BLaER1 treated with 17β-estradiol and CSF1 and Interleukin-3, amounts not matched to agents 10 nM and 100 nM (cell line): Measurements from ENCODE around the gene NUF2.

Source experiments
- H3K27ac ChIP-seq, 11 experiments: shearing (Covaris generic); formaldehyde crosslinking; 2 replicates each; pipeline ENCODE4 v1.8.1; 2022
- H3K27me3 ChIP-seq, 11 experiments: shearing (Covaris generic); formaldehyde crosslinking; 2 replicates each; pipeline ENCODE4 v1.8.1; 2022
- H3K36me3 ChIP-seq, 11 experiments: shearing (Covaris generic); formaldehyde crosslinking; 2 replicates each; pipeline ENCODE4 v1.8.1; 2022
- H3K4me1 ChIP-seq, 10 experiments: shearing (Covaris generic); formaldehyde crosslinking; 2 replicates each; pipeline ENCODE4 v1.8.1; 2022
- H3K4me2 ChIP-seq, 11 experiments: shearing (Covaris generic); formaldehyde crosslinking; 2 replicates each; pipeline ENCODE4 v1.8.1; 2022
- H3K4me3 ChIP-seq, 10 experiments: shearing (Covaris generic); formaldehyde crosslinking; 2 replicates each; pipeline ENCODE4 v1.8.1; 2022
- H3K9ac ChIP-seq, 11 experiments: shearing (Covaris generic); formaldehyde crosslinking; 2 replicates each; pipeline ENCODE4 v1.8.1; 2022
- H3K9me3 ChIP-seq, 11 experiments: shearing (Covaris generic); formaldehyde crosslinking; replicated peaks in 1 of 11; 2 replicates each; pipeline ENCODE4 v1.8.1; 2022
- H4K20me1 ChIP-seq, 11 experiments: shearing (Covaris generic); formaldehyde crosslinking; 2 replicates each; pipeline ENCODE4 v1.8.1; 2022
- Cebpa-rat ChIP-seq, 11 experiments: shearing (Covaris generic); IDR thresholded peaks; 2 replicates each; pipeline ENCODE4 v1.8.1; 2022

The NUF2 gene

DNA sequence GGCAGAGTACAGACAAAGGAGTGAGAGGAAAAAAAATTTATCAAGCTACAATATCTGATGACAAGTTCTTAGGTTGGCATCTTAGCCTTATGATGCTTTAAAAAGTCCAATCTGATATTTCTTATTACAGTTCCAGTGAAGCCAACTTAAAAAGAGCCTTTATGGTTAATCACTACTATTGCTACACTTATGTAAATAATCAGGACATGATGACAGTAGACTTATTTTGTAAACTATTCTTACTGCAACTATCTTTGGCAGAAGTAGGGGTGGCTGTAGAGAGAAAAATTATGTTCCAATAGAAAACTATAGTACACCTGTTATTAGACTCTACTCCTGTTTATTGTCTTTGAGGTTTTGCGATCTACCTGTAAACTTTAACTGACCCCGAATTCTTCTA, 25.8 kb upstream of the NUF2 start:
- H3K27me3 ChIP-seq, result no peaks in the 10 kb centered on the region
- no peak overlapping the region for H3K27ac ChIP-seq
- H3K9me3 ChIP-seq, result peaks cover 0 to 9% (median 0%) of the 10 kb centered on the region in 11 experiments; a peak in 3 of 22 replicates
- no peak overlapping the region for H3K4me2 ChIP-seq
- no peaks in the 10 kb centered on the region for H4K20me1 ChIP-seq
- no peak overlapping the region for H3K9ac ChIP-seq
- H3K4me3 ChIP-seq, result no peak overlapping the region
- H3K36me3 ChIP-seq, result peaks cover 0 to 40% (median 13%) of the 10 kb centered on the region in 11 experiments; a peak in 14 of 22 replicates
- no peaks in the 10 kb centered on the region for H3K4me1 ChIP-seq
- no peak for TF ChIP-seq Cebpa-rat (IDR thresholded peaks at IDR 0.05)

DNA sequence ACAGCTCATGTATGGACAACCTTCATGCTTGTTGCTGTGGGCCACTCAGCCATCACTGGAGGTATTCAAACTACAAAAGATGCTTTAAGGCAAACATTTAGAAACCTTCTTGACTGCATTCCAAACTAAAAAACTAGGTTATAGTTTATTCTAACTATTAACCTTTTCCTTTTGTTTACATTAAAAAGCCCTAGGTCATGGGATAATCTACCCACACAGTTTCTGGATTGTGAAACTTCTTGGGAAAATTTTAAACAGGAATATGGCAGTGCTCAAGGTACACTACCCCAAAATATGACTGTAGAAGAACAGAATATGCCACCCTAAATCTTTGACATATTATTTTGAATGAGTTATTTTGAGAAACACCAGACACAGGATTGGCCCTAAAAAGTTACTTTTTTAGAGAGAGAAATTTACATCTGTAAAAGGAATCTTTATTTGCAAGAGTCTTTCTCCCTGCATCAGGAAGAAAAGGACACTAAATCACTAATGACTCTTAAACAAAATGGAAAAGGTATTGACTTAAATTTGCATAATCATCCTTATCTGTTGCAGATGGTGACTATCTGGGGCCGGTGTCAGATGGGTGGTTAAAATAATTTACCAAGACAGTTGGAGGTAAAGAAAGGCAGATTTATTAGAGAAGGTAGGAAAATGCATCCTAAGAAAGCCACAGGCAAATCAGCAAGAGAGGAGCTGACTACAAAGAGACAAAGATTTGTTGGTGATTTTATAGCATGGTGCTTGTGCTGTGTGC, 25.1 kb upstream of the NUF2 start:
- no peak for TF ChIP-seq Cebpa-rat (IDR thresholded peaks at IDR 0.05)
- Histone ChIP-seq H3K4me2 (no peak overlapping the region), H3K9me3 (peaks cover 0 to 9% (median 0%) of the 10 kb centered on the region in 11 experiments; a peak in 3 of 22 replicates), H3K27ac (no peak overlapping the region), H4K20me1 (no peaks in the 10 kb centered on the region), H3K4me1 (no peaks in the 10 kb centered on the region), H3K36me3 (peaks cover 0 to 47% (median 13%) of the 10 kb centered on the region in 11 experiments; a peak in 15 of 22 replicates), H3K27me3 (no peaks in the 10 kb centered on the region), H3K9ac (no peak overlapping the region), H3K4me3 (no peak overlapping the region)

DNA sequence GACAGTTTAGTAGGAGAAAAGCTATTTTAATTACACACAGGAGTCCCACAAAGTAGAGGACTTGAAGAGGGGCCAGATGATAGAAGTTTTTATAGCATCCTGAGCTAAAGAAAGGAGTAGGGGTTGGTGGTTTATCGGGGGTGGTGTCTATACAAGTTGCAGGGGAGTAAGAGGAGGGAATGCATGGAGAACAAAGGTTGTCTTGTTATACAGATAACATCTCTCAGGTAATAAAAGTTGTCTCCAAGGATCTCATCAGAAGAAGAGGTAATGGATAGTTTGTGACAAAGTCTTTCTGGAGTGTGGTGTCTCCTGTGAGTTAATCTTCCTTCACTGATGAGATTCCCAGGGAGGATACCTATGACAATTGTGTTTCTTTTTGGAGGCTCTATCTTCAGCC, 23.4 kb upstream of the NUF2 start:
- Histone ChIP-seq H3K27ac (no peak overlapping the region), H3K4me2 (no peak overlapping the region), H3K4me3 (no peak overlapping the region), H3K36me3 (peaks cover 7 to 50% (median 13%) of the 10 kb centered on the region in 11 experiments; a peak in 16 of 22 replicates), H3K9ac (no peak overlapping the region), H3K27me3 (no peaks in the 10 kb centered on the region), H3K9me3 (0 out of 22 replicates have a peak, but pooled peaks cover 0 to 4% (median 0%) of the 10 kb centered on the region in 11 experiments), H4K20me1 (no peaks in the 10 kb centered on the region), H3K4me1 (no peaks in the 10 kb centered on the region)
- TF ChIP-seq Cebpa-rat (IDR thresholded peaks at IDR 0.05), result no peak

DNA sequence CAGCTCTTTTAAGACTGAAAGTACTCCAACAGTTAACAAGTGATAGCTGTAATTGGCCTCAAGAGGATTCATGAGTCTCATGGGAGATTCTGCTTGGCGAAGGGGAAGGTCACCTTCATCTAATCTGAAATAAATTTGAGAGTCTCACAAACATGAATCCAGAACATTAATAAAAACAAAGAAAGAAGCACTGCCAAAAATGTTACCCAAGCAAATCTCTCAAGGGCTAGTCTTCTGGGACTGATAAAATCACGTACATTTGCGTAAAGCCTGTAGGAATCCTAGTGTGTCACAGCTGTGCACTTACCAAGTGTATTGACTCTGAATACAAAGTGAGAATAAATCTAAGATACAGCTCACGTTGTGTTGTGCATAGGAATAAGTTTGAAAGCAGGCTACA, 21.2 kb upstream of the NUF2 start:
- no peak overlapping the region for H3K4me3 ChIP-seq
- no peaks in the 10 kb centered on the region for H3K9me3 ChIP-seq
- no peaks in the 10 kb centered on the region for H4K20me1 ChIP-seq
- no peaks in the 10 kb centered on the region for H3K27me3 ChIP-seq
- no peak for TF ChIP-seq Cebpa-rat (IDR thresholded peaks at IDR 0.05)
- H3K4me2 ChIP-seq, result no peak overlapping the region
- H3K4me1 ChIP-seq, result no peaks in the 10 kb centered on the region
- H3K9ac ChIP-seq, result no peak overlapping the region
- no peak overlapping the region for H3K27ac ChIP-seq
- peaks cover 8 to 52% (median 19%) of the 10 kb centered on the region in 11 experiments; a peak in 16 of 22 replicates for H3K36me3 ChIP-seq

DNA sequence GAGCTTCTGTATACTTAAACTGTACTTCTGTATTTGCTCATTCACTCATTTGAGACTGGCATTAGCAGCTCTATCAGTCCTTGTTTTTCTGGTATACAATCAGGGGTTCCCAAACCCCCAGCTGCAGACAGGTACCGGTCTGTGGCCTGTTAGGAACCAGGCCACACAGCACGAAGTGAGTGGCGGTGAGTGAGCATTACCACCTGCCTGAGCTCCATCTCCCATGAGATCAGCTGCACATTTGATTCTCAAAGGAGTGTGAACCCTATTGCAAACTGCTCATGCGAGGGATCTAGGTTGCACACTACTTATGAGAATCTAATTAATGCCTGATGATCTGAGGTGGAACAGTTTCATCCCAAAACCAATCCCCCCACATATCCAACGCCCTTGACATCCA, 18.2 kb upstream of the NUF2 start:
- Histone ChIP-seq H3K4me1 (no peaks in the 10 kb centered on the region), H3K4me3 (no peak overlapping the region), H3K4me2 (no peak overlapping the region), H3K27me3 (no peaks in the 10 kb centered on the region), H3K9ac (no peak overlapping the region), H3K27ac (no peak overlapping the region), H3K9me3 (no peaks in the 10 kb centered on the region), H4K20me1 (no peaks in the 10 kb centered on the region), H3K36me3 (peaks cover 8 to 50% (median 19%) of the 10 kb centered on the region in 11 experiments; a peak in 16 of 22 replicates)
- no peak for TF ChIP-seq Cebpa-rat (IDR thresholded peaks at IDR 0.05)

DNA sequence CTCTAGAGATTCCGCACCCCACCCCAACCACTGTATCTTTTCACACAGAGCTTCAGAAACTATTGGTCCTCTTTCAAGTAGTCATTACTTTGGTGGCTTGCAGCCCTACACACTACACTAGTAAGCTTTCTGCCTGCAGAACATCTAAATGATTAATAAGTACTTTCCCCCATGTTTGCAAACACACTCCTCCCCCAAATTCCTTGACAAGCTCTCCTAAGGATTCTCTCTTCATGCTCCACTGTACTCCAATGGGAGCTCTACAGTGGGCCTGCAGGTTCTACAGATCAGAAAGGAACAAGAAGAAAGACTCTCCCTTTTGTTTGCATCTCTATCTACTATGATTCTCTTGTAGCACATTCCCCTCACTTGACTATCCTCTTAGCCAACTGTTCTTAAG, 16.3 kb upstream of the NUF2 start:
- H4K20me1 ChIP-seq, result no peaks in the 10 kb centered on the region
- no peaks in the 10 kb centered on the region for H3K9me3 ChIP-seq
- H3K27me3 ChIP-seq, result no peaks in the 10 kb centered on the region
- H3K9ac ChIP-seq, result no peak overlapping the region
- TF ChIP-seq Cebpa-rat (IDR thresholded peaks at IDR 0.05), result no peak
- H3K4me1 ChIP-seq, result no peaks in the 10 kb centered on the region
- H3K27ac ChIP-seq, result no peak overlapping the region
- H3K4me3 ChIP-seq, result no peak overlapping the region
- H3K4me2 ChIP-seq, result no peak overlapping the region
- peaks cover 0 to 32% (median 18%) of the 10 kb centered on the region in 11 experiments; a peak in 15 of 22 replicates for H3K36me3 ChIP-seq

DNA sequence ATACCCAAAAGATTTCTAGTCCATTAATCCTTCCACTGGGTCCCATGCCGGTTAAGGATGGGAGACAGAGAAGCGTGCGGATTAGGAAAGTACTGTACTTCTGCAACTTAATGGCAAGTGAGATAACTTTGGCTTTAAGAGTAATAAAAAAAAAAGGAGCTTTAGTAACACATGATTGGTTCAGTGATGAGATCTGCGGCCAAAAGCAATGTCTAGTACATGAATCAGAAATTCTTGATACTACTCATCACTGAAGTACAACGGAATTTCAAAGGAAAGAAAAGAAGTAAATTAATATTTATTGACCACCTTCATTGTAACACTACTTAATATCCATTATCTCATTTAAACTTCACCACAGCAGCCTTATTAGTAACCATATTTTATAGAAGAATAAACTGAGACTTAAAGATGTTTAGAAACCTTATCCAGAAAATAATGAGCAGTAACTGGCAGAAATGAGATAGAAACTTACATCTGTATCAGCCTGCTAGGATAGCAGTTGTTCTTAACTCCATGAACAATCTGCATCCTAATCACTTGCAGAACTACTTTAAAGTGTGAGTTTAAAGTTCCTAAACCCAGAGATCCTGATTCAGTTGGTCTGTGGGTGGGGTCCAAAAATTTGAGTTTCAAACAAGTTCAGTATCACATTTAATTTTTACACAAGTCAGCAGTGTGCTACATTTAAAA, 14.1 kb upstream of the NUF2 start:
- Histone ChIP-seq H3K4me3 (no peak overlapping the region), H3K9me3 (no peaks in the 10 kb centered on the region), H3K27me3 (no peaks in the 10 kb centered on the region), H3K36me3 (peaks cover 0 to 24% (median 15%) of the 10 kb centered on the region in 11 experiments; a peak in 15 of 22 replicates), H3K27ac (no peak overlapping the region), H3K9ac (no peak overlapping the region), H4K20me1 (no peaks in the 10 kb centered on the region), H3K4me1 (no peaks in the 10 kb centered on the region), H3K4me2 (no peak overlapping the region)
- no peak for TF ChIP-seq Cebpa-rat (IDR thresholded peaks at IDR 0.05)

DNA sequence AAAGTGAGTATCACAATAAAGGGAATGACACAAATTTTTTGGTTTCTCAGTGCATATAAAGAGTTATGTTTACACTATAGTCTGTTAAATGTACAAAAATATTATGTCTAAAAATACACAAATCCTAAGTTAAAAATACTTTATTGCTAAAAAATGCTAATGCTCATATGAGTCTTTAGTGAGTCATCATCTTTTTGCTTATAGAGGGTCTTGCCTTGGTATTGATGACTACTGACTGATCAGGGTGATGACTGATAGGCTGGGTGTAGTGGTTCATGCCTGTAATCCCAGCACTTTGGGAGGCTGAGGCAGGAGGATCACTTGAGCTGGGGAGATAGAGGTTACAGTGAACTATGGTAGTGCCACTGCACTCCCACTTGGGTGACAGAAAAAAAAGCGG, 12.9 kb upstream of the NUF2 start:
- no peaks in the 10 kb centered on the region for H3K4me1 ChIP-seq
- peaks cover 0 to 19% (median 9%) of the 10 kb centered on the region in 11 experiments; a peak in 14 of 22 replicates for H3K36me3 ChIP-seq
- TF ChIP-seq Cebpa-rat (IDR thresholded peaks at IDR 0.05), result no peak
- H3K4me3 ChIP-seq, result no peak overlapping the region
- H3K27me3 ChIP-seq, result no peaks in the 10 kb centered on the region
- H3K9me3 ChIP-seq, result no peaks in the 10 kb centered on the region
- no peak overlapping the region for H3K9ac ChIP-seq
- no peak overlapping the region for H3K27ac ChIP-seq
- H3K4me2 ChIP-seq, result no peak overlapping the region
- no peaks in the 10 kb centered on the region for H4K20me1 ChIP-seq

DNA sequence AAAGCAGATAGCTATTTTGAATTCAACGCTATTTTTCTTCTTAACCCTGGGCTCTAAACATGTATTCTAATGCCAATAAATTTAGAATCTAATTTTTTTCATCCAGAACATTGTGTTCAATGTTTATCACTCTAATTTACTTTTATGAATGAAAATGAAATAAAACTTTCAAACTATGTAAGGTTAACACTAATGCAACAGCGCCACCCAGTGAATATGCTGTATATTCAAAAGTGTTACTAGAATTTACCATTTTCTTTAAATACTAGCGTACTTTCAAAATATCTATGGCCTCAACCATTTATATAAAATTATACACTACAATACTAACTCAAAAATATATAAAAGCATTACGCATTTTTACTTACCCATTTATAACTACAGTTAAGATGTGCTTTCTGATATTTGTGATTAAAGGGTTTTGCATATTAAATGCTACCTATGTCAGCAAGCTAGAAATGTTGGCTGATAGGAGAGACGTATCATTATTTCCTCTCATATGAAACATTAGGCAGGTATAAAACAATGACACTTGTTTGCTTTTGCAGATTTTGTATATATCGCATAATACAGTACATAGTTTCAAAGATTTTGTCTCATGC, 5.9 kb upstream of the NUF2 start:
- H3K36me3 ChIP-seq, result peaks cover 12 to 42% (median 24%) of the 10 kb centered on the region in 11 experiments; a peak in 20 of 22 replicates
- no peak for TF ChIP-seq Cebpa-rat (IDR thresholded peaks at IDR 0.05)

More for the DNA sequence above, 5.9 kb upstream of the NUF2 start:
- Histone ChIP-seq H3K4me3 (no peak overlapping the region), H3K9me3 (no peaks in the 10 kb centered on the region), H4K20me1 (no peaks in the 10 kb centered on the region), H3K4me1 (peaks cover 5 to 8% (median 7%) of the 10 kb centered on the region in 10 experiments), H3K9ac (no peak overlapping the region), H3K27me3 (no peaks in the 10 kb centered on the region), H3K4me2 (no peak overlapping the region), H3K27ac (no peak overlapping the region)
